Thymus (tissue), 11 donors: Measurements from ENCODE around the gene ABHD8. TPM values are rescaled to one million over a fixed set of nuclear protein-coding genes. Genes with fewer than 3 reads are reported as not detected.

Experiments
- DNase-seq, 9 donors: peaks; one replicate each; pipeline ENCODE4 v3.0.0-alpha.2; 2013; ENCODE audit warnings: low spot score in 9 of 9, low read depth in 6 of 9, missing footprints in 1 of 9
- H3K27ac ChIP-seq, 2 donors: one replicate each; pipeline ENCODE4 v1.5.1; 2013; ENCODE audit warnings: control low read depth in 1 of 2, low read depth in 1 of 2, low read length in 1 of 2, mild to moderate bottlenecking in 1 of 2, moderate library complexity in 1 of 2
- H3K27me3 ChIP-seq, 2 donors: one replicate each; pipeline ENCODE4 v1.5.1; 2013; ENCODE audit warnings: low read length in 1 of 2; ENCODE audit not compliant: control insufficient read depth in 2 of 2, insufficient read depth in 1 of 2
- H3K36me3 ChIP-seq, 2 donors: one replicate each; pipeline ENCODE4 v1.5.1; 2013; ENCODE audit warnings: low read length in 1 of 2, mild to moderate bottlenecking in 1 of 2, moderate library complexity in 1 of 2; ENCODE audit not compliant: control insufficient read depth in 2 of 2, insufficient read depth in 2 of 2
- H3K4me1 ChIP-seq, 2 donors: one replicate each; pipeline ENCODE4 v1.5.1; 2013; ENCODE audit warnings: low read length in 2 of 2; ENCODE audit not compliant: control insufficient read depth in 2 of 2, insufficient read depth in 2 of 2
- H3K4me3 ChIP-seq, 2 donors: one replicate each; pipeline ENCODE4 v1.5.1; 2013; ENCODE audit warnings: low read length in 2 of 2, control low read depth in 1 of 2, mild to moderate bottlenecking in 1 of 2
- H3K9me3 ChIP-seq, 2 donors: one replicate each; pipeline ENCODE4 v1.5.1; 2013; ENCODE audit warnings: low read length in 1 of 2, mild to moderate bottlenecking in 1 of 2; ENCODE audit not compliant: control insufficient read depth in 2 of 2, insufficient read depth in 1 of 2
- WGBS: extraction: QIAGEN DNeasy Blood & Tissue Kit; methylation state at CpG from one replicate; pipeline ENCODE4 v1.1.7; 2013; 5-methylcytosine and 5-hydroxymethylcytosine counted together
- polyA plus RNA-seq: library from polyadenylated mRNA; stranded (reverse); fragments of 200-250 nt; gene quantifications from one replicate; pipeline ENCODE4 v1.2.3, GENCODE V29; 2013
- total RNA-seq: library from RNA; stranded (reverse); fragments of 120-200 nt; gene quantifications from one replicate; pipeline ENCODE4 v1.2.4, GENCODE V29; 2013
- donor health status: healthy.

The ABHD8 gene
- total and polyA plus RNA-seq, 2 donors = 9.7 to 10.3 TPM

- no peak for DNase-seq
- Histone ChIP-seq H3K4me1 (peaks cover 11 to 13% of the 10 kb centered on the region in 2 donors), H3K27ac (no peak overlapping the region), H3K9me3 (no peaks in the 10 kb centered on the region), H3K27me3 (no peaks in the 10 kb centered on the region), H3K36me3 (peaks cover 43 to 47% of the 10 kb centered on the region in 2 donors), H3K4me3 (no peak overlapping the region)
- WGBS = 98% methylated on average over 19 of the region's 19 CpGs
Observed at GRCh38 chr19:17314007-17314593, 10.9 kb upstream of the ABHD8 start.

- Histone ChIP-seq H3K36me3 (peaks cover 36 to 42% of the 10 kb centered on the region in 2 donors), H3K27ac (no peak overlapping the region), H3K4me3 (no peak overlapping the region), H3K4me1 (peaks cover 11 to 16% of the 10 kb centered on the region in 2 donors), H3K9me3 (no peaks in the 10 kb centered on the region), H3K27me3 (no peaks in the 10 kb centered on the region)
- 96% methylated on average over 20 of the region's 20 CpGs for WGBS
- no peak for DNase-seq
Observed at GRCh38 chr19:17312189-17313113, 9.2 kb upstream of the ABHD8 start.

- no peaks in the 10 kb centered on the region for H3K9me3 ChIP-seq
- no peak overlapping the region for H3K27ac ChIP-seq
- no peak overlapping the region for H3K4me3 ChIP-seq
- DNase-seq = no peak
- 87% methylated on average over 11 of the region's 11 CpGs for WGBS
- H3K4me1 ChIP-seq = peaks cover 11 to 20% of the 10 kb centered on the region in 2 donors
- peaks cover 35 to 42% of the 10 kb centered on the region in 2 donors for H3K36me3 ChIP-seq
- H3K27me3 ChIP-seq = no peaks in the 10 kb centered on the region
Observed at GRCh38 chr19:17311455-17312188, 8.4 kb upstream of the ABHD8 start.

GRCh38 chr19:17309965-17310461 is 6.8 kb upstream of the ABHD8 start:
- DNase-seq = no peak
- Histone ChIP-seq H3K4me3 (peak overlapping the region; percentile 80 to 94), H3K36me3 (peaks cover 25 to 31% of the 10 kb centered on the region in 2 donors), H3K4me1 (peaks cover 13 to 32% of the 10 kb centered on the region in 2 donors), H3K9me3 (peaks cover 0 to 2% of the 10 kb centered on the region in 2 donors), H3K27ac (peak overlapping the region; percentile 48 to 75), H3K27me3 (no peaks in the 10 kb centered on the region)
- 11% methylated on average over 23 of the region's 23 CpGs for WGBS

- Histone ChIP-seq H3K27me3 (no peaks in the 10 kb centered on the region), H3K4me1 (peaks cover 19 to 38% of the 10 kb centered on the region in 2 donors), H3K9me3 (peaks cover 0 to 2% of the 10 kb centered on the region in 2 donors), H3K36me3 (peaks cover 20 to 26% of the 10 kb centered on the region in 2 donors), H3K27ac (peak within 1 kb of the TSS; percentile 48 to 75), H3K4me3 (peak within 1 kb of the TSS; percentile 80 to 94)
- peak; percentile 96 to 100 (median 99) for DNase-seq
- WGBS = under 1% methylated on average over 46 of the region's 46 CpGs
Observed at GRCh38 chr19:17309198-17309964, 6.2 kb upstream of the ABHD8 start, which contains the start of gene DDA1. TSS of gene DDA1 (plus strand) at chr19:17309563. CDS start at chr19:17309655, 92 bp downstream.

GRCh38 chr19:17307876-17308377 is 4.7 kb upstream of the ABHD8 start:
- H3K36me3 ChIP-seq = peaks cover 11% of the 10 kb centered on the region in 2 donors
- no peak overlapping the region for H3K4me3 ChIP-seq
- peaks cover 0 to 2% of the 10 kb centered on the region in 2 donors for H3K9me3 ChIP-seq
- peaks cover 25 to 50% of the 10 kb centered on the region in 2 donors for H3K4me1 ChIP-seq
- 98% methylated on average over 8 of the region's 8 CpGs for WGBS
- no peak for DNase-seq
- no peaks in the 10 kb centered on the region for H3K27me3 ChIP-seq
- H3K27ac ChIP-seq = no peak overlapping the region

GRCh38 chr19:17306285-17306714 is 3.1 kb upstream of the ABHD8 start:
- Histone ChIP-seq H3K4me1 (peaks cover 31 to 60% of the 10 kb centered on the region in 2 donors), H3K36me3 (peaks cover 0 to 2% of the 10 kb centered on the region in 2 donors), H3K27me3 (no peaks in the 10 kb centered on the region), H3K9me3 (peaks cover 0 to 2% of the 10 kb centered on the region in 2 donors), H3K4me3 (peak overlapping the region; percentile 58 to 64), H3K27ac (peak overlapping the region; percentile 90 to 96)
- DNase-seq = peak in 1 of 9 donors; percentile 45
- 11% methylated on average over 28 of the region's 28 CpGs for WGBS
